ENCODE results near the gene KNCN. TPM values are rescaled to one million over a fixed set of nuclear protein-coding genes. Genes with fewer than 3 reads are reported as not detected.

KNCN gene
- total RNA-seq, 1 donor from 2014 or later = not detected

DNA sequence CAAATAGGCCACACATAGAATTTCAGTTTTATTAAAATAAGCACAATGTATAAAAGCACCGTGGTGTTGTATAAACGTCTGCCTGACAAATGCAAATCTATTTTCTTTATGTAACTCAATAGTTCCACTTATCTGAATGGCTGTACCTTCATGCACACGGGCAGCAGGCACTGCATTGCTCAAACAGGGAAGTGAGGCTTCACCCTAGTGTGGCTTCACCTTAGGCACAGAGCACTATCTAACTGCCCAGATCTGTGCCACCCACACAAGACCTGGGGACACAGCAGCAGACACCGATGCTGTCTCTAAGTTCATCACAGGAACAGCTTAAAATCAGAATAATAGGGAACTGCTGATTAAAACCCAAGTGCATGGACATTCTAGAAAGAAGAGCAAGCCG lies 6.0 kb upstream of the KNCN start:
- TF ChIP-seq, protein P1, sequence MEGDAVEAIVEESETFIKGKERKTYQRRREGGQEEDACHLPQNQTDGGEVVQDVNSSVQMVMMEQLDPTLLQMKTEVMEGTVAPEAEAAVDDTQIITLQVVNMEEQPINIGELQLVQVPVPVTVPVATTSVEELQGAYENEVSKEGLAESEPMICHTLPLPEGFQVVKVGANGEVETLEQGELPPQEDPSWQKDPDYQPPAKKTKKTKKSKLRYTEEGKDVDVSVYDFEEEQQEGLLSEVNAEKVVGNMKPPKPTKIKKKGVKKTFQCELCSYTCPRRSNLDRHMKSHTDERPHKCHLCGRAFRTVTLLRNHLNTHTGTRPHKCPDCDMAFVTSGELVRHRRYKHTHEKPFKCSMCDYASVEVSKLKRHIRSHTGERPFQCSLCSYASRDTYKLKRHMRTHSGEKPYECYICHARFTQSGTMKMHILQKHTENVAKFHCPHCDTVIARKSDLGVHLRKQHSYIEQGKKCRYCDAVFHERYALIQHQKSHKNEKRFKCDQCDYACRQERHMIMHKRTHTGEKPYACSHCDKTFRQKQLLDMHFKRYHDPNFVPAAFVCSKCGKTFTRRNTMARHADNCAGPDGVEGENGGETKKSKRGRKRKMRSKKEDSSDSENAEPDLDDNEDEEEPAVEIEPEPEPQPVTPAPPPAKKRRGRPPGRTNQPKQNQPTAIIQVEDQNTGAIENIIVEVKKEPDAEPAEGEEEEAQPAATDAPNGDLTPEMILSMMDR (IDR thresholded peaks at IDR 0.05) = no peak
- peak; percentile 67 for ATAC-seq
- H3K4me3 ChIP-seq = no peak overlapping the region
- no peaks in the 10 kb centered on the region for H3K4me1 ChIP-seq
- no peaks in the 10 kb centered on the region for H3K27me3 ChIP-seq
- peaks cover 43% of the 10 kb centered on the region for H3K36me3 ChIP-seq
- no peak overlapping the region for H3K27ac ChIP-seq
- DNase-seq = peak; percentile 46
- H3K9me3 ChIP-seq = no peaks in the 10 kb centered on the region
- intact Hi-C loops (cut with DNase I) = no loop called here

DNA sequence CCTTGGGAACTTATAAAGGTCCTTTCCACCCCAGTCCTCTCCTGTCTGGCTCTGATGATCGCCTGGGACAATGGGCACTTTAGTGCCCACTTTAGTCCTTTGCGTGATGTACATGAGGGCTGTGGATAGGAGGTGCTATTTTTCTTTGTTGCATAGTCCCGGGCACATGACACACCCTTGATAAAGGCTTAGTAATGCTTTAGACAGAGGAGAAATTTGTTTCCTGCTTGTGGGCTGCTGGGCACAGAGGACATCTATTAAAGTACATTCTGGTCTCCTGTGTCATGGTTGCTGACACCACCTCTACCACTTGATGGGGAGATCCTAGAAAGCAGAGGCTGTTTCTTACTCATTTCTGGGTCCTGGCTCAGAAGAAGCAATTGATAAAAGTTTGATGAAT lies 5.4 kb upstream of the KNCN start:
- Histone ChIP-seq H3K27me3 (no peaks in the 10 kb centered on the region), H3K4me1 (no peaks in the 10 kb centered on the region), H3K27ac (no peak overlapping the region), H3K9me3 (no peaks in the 10 kb centered on the region), H3K36me3 (peaks cover 39% of the 10 kb centered on the region), H3K4me3 (no peak overlapping the region)
- intact Hi-C loops (cut with DNase I) = no loop called here
- DNase-seq (peak; percentile 2), ATAC-seq (peak; percentile 58)
- TF ChIP-seq, protein P1 (IDR thresholded peaks at IDR 0.05) = no peak

DNA sequence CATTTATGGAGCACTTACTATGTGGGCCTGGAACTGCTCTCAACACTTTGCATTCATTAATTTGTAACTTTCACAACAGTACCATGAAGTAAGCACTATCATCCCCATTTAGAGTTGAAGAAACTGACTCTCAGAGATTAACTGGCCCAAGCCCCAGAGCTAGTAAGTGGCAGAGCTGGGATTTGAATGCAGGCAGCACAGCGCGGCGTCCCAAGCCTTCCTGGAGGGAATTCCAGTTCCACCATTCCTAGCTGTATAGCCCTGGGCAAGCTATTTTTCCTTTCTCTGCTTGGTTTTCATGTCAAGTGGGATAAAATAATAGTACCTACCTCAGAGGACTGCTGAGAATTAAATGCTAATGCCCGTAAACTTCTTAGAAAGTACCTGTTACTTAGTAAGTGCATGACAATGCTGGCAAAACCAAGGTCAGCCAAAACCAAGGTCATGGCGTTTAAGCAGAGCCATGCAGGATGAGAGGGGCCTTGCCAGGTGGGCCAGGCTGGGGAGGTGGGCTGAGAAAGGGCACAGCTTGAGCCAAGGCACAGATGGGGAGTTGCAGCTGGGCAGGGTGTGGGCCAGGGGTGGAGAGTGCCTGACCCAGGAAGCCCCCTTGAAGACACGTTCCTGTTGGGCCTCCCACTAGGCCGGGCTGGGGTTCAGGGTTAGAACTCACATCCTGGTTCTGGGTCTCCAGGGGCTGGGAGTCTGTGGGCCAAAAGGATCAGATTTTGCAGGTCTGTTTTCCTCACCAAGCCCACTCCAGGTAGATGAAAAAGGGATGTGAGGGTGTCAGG lies 4.6 kb upstream of the KNCN start:
- H3K36me3 ChIP-seq = peaks cover 32% of the 10 kb centered on the region
- DNase-seq (no peak), ATAC-seq (no peak)
- no peak overlapping the region for H3K27ac ChIP-seq
- no peaks in the 10 kb centered on the region for H3K9me3 ChIP-seq
- intact Hi-C loops (cut with DNase I) = no loop called here
- no peaks in the 10 kb centered on the region for H3K27me3 ChIP-seq
- no peaks in the 10 kb centered on the region for H3K4me1 ChIP-seq
- H3K4me3 ChIP-seq = no peak overlapping the region
- TF ChIP-seq, protein P1 (IDR thresholded peaks at IDR 0.05) = no peak

DNA sequence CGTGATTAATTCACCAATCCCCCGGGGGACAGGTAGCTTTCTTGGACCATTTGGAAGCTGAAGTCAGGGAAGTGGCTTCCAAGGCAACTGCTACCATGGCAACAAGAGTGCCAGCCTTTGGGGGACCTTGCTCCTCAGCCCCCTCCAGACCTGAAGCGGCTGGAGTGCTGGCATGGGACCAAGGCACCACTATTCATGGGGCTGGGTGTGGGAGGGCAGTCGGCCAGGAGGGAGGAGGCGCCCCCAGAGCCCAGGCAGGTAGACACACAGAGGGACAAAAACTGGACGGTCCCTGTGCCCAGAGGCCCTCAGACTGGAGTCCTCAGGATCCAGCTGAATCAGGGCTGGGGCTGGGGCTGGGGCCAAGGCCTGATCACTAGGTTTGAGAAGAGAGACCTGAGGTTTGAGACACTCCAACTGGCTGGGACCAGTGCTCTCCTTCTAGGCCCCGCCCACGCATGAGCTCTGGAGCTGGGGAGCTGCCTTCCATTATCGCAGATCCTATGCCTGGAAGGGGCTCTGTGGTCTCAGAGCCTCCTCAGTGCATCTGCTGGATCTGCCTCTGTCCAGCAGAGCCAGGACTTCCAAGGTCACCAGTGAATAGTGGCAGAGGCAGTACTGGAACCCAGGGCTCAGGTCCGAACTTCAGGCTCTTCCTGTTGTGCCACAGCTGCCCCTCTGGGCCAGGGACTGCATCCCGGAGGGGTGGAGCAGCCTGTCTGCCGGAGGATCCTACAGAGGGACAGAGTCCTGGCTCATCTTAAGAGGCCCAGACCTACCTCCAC lies 3.3 kb upstream of the KNCN start:
- H3K4me3 ChIP-seq = no peak overlapping the region
- no peaks in the 10 kb centered on the region for H3K4me1 ChIP-seq
- peaks cover 19% of the 10 kb centered on the region for H3K36me3 ChIP-seq
- ATAC-seq (no peak), DNase-seq (peak; percentile 56)
- H3K27ac ChIP-seq = no peak overlapping the region
- H3K9me3 ChIP-seq = no peaks in the 10 kb centered on the region
- H3K27me3 ChIP-seq = no peaks in the 10 kb centered on the region
- TF ChIP-seq, protein P1 (IDR thresholded peaks at IDR 0.05) = no peak
- intact Hi-C loops (cut with DNase I) = no loop called here

DNA sequence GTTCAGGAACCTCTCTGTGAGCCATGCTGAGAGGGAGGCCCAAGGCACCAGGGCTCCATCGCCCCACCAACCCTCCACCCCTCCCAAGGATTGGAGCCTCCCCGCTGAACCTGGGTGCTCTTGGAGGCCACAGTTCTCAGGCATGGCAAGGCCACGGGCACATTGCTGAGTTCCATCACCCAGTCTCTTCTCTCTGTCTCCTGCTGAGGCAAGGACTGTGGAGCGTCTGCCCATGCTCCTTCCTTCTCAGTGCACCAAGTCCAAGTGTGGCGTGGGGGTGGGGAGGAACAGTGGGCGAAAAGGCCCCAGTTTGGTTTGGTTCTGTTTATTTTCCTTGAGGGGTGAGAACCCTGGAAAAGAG lies 2.8 kb upstream of the KNCN start:
- no peak for ATAC-seq
- no peak overlapping the region for H3K4me3 ChIP-seq
- no peaks in the 10 kb centered on the region for H3K9me3 ChIP-seq
- intact Hi-C loops (cut with DNase I) = no loop called here
- no peak overlapping the region for H3K27ac ChIP-seq
- TF ChIP-seq, protein P1 (IDR thresholded peaks at IDR 0.05) = no peak
- DNase-seq = no peak
- H3K36me3 ChIP-seq = peaks cover 13% of the 10 kb centered on the region
- no peaks in the 10 kb centered on the region for H3K27me3 ChIP-seq
- no peaks in the 10 kb centered on the region for H3K4me1 ChIP-seq
